Skeletal muscle satellite cell (primary cell): Measurements from ENCODE around the gene AMN.

Source experiments
- H3K27me3 ChIP-seq: 2 replicates; pipeline ENCODE4 v1.7.0; 2013; ENCODE audit warnings: low read length; ENCODE audit not compliant: control insufficient read depth, insufficient read depth
- H3K36me3 ChIP-seq: 2 replicates; pipeline ENCODE4 v1.7.0; 2013; ENCODE audit warnings: mild to moderate bottlenecking, control low read depth, low read length; ENCODE audit not compliant: insufficient read depth
- H3K4me1 ChIP-seq: 2 replicates; pipeline ENCODE4 v1.7.0; 2013; ENCODE audit warnings: low read length; ENCODE audit not compliant: control insufficient read depth, insufficient read depth
- H3K4me2 ChIP-seq: 2 replicates; pipeline ENCODE4 v1.7.0; 2013; ENCODE audit warnings: mild to moderate bottlenecking, low read length
- H3K4me3 ChIP-seq: 2 replicates; pipeline ENCODE4 v1.7.0; 2013; ENCODE audit warnings: low read length
- H3K9ac ChIP-seq: 2 replicates; pipeline ENCODE4 v1.7.0; 2013; ENCODE audit warnings: mild to moderate bottlenecking, low read depth, low read length, moderate library complexity
- H3K9me3 ChIP-seq: replicated peaks from 2 replicates; pipeline ENCODE4 v1.7.0; 2013; ENCODE audit warnings: mild to moderate bottlenecking, control low read depth, low read length

The AMN gene

DNA sequence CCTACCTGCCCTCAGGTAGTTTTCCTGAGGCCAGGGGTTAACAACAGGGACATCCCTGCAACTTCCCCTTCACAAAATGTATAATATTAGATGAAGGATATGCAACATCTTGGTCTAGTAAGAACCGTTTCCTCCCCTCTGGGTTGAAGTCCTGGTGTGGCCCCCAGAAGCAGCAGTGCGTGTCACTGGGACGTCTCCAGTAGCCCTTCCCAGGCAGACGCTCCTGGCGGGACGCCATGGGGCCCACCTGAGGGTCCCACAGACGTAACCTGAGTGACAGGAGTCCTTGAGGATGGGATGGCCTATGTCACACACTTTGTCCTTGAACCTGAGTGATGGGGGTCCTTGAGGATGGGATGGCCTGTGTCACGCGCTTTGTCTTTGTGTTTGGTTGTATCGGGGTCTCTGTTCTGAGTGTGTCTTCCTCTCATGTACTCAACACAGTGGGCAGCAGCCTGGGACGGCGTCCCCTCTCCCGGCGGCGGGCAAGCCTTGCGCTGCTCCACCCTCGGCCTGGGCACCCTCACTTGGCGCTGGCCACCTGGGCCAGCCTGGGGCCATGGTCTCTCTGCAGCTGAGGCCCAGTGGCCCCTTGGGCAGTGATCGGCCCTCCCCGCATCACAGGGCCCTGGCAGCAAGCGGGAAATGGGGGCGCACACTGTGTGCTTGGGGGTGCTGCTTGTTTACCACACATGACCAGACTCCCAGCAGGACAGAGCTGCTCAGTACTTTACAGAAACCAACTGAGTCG is 14.3 kb upstream of the AMN start:
- H3K27me3 ChIP-seq = no peaks in the 10 kb centered on the region
- H3K4me3 ChIP-seq = no peak overlapping the region
- no peak overlapping the region for H3K4me2 ChIP-seq
- H3K9ac ChIP-seq = no peak overlapping the region
- H3K9me3 ChIP-seq = no peaks in the 10 kb centered on the region
- H3K36me3 ChIP-seq = peaks cover 20% of the 10 kb centered on the region
- H3K4me1 ChIP-seq = no peaks in the 10 kb centered on the region

GRCh38 chr14:102908766-102909455 is 13.6 kb upstream of the AMN start:
- Histone ChIP-seq H3K36me3 (peaks cover 20% of the 10 kb centered on the region), H3K9ac (no peak overlapping the region), H3K4me1 (no peaks in the 10 kb centered on the region), H3K27me3 (no peaks in the 10 kb centered on the region), H3K4me2 (no peak overlapping the region), H3K9me3 (no peaks in the 10 kb centered on the region), H3K4me3 (no peak overlapping the region)

GRCh38 chr14:102909462-102909861 is 13.0 kb upstream of the AMN start:
- Histone ChIP-seq H3K9ac (no peak overlapping the region), H3K9me3 (no peaks in the 10 kb centered on the region), H3K4me2 (no peak overlapping the region), H3K4me3 (no peak overlapping the region), H3K27me3 (no peaks in the 10 kb centered on the region), H3K36me3 (peaks cover 20% of the 10 kb centered on the region), H3K4me1 (no peaks in the 10 kb centered on the region)

DNA sequence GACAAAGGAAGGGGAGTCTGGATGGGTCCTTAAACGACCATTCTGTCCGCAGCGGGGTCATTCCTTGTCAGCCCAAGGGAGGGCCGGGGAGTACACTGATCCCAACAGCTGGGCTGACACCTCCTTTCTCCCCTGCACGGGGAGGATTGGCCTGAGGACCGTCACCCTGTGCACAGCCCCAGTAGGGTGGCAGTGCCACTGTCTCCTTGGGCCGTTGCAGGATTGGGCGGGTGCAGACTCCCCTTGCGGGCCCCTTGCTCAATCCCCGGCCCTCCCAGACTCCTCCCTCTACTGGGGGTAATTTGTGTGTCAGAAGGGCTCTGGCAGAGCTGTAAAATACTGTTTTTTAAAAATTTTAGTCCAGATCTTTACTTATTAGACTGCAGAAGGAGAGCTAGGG is 12.6 kb upstream of the AMN start:
- no peak overlapping the region for H3K4me3 ChIP-seq
- peaks cover 19% of the 10 kb centered on the region for H3K36me3 ChIP-seq
- no peaks in the 10 kb centered on the region for H3K9me3 ChIP-seq
- H3K4me1 ChIP-seq = no peaks in the 10 kb centered on the region
- no peaks in the 10 kb centered on the region for H3K27me3 ChIP-seq
- no peak overlapping the region for H3K9ac ChIP-seq
- no peak overlapping the region for H3K4me2 ChIP-seq

DNA sequence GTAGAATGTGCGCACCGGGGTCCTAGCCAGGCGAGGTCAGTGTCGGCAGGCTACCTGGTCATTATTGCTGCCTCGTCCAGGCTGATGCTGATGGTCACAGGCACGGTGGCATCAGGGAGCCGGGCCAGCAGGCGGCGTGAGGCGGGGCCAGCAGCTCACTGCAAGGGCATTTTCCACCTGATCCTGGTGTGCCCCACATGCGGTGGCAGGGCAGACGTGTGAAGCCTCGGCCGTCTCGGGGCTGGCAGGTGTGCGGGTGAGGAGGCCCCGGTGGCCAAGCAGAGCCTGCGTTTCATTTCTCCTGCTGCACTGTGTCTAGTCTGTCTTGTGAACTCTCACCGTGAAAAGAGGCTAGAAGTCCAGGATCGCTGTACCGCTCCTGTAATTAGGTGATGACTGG is 12.0 kb upstream of the AMN start:
- Histone ChIP-seq H3K27me3 (no peaks in the 10 kb centered on the region), H3K4me1 (no peaks in the 10 kb centered on the region), H3K9ac (no peak overlapping the region), H3K4me3 (no peak overlapping the region), H3K4me2 (no peak overlapping the region), H3K36me3 (peaks cover 14% of the 10 kb centered on the region), H3K9me3 (no peaks in the 10 kb centered on the region)

DNA sequence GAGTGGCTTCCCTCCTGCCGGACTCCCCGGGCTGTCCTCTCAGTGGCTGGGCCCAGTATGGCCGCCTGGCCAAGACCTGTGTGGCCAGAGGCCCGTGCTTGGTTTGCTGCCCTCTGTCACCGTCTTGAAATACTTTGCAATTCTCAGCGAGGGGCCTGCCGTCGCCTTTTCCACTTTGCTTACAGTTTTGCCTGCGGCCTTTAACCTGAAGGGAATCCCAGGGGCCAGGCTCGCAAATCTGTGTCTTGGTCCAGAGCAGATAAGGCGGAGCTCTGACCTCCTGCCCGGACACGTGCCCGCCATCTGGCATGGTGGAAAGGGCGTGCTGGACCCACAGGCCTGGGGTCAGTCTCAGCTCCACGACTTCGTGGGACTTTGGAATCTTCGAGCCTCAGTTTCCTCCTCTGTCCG is 10.9 kb upstream of the AMN start:
- Histone ChIP-seq H3K9me3 (no peaks in the 10 kb centered on the region), H3K4me2 (no peak overlapping the region), H3K9ac (no peak overlapping the region), H3K4me3 (no peak overlapping the region), H3K36me3 (peaks cover 6% of the 10 kb centered on the region), H3K4me1 (no peaks in the 10 kb centered on the region), H3K27me3 (no peaks in the 10 kb centered on the region)

DNA sequence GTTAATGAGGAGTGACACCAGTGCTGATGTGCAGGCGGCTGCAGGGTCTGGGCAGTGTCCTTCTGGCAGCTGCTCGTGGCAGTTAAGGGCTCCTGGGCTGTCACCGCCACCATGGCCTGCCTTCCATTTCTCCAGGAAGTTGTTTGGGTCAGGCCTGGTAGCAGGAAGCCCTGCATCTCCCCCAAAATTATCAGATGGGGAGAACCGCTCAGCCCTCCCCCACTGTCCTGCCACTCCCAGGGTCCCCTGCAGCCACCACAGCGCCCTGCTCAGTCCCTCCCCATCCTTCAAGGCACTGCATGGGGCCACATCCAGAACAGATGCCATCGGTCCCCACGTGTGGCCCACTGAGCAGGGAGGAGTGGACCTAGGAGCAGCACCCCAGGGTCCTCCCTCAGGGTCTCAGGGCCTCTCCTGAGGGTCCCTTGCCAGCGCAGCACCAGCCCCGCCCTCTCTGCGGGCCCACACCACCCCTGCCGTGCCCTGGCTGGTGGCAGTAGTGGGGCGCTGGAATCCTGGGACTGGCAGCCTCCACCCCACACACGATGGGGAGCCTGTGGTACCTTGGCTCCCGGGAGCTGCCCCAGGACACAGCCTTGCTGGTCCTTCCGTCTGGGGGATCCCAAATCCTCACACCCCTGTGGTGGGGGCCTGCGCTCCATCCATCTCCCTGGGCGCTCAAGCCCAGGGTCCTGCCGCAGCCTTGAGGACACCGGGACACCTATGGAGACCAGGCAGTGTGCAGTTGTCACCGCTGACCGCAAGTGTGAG is 10.3 kb upstream of the AMN start:
- H3K4me2 ChIP-seq = no peak overlapping the region
- no peak overlapping the region for H3K4me3 ChIP-seq
- H3K4me1 ChIP-seq = no peaks in the 10 kb centered on the region
- H3K27me3 ChIP-seq = no peaks in the 10 kb centered on the region
- peaks cover 2% of the 10 kb centered on the region for H3K36me3 ChIP-seq
- no peaks in the 10 kb centered on the region for H3K9me3 ChIP-seq
- H3K9ac ChIP-seq = no peak overlapping the region

GRCh38 chr14:102913341-102914211 is 8.9 kb upstream of the AMN start:
- Histone ChIP-seq H3K4me1 (no peaks in the 10 kb centered on the region), H3K36me3 (no peaks in the 10 kb centered on the region), H3K27me3 (peaks cover 5% of the 10 kb centered on the region), H3K9me3 (no peaks in the 10 kb centered on the region), H3K4me3 (no peak overlapping the region), H3K9ac (no peak overlapping the region), H3K4me2 (no peak overlapping the region)

DNA sequence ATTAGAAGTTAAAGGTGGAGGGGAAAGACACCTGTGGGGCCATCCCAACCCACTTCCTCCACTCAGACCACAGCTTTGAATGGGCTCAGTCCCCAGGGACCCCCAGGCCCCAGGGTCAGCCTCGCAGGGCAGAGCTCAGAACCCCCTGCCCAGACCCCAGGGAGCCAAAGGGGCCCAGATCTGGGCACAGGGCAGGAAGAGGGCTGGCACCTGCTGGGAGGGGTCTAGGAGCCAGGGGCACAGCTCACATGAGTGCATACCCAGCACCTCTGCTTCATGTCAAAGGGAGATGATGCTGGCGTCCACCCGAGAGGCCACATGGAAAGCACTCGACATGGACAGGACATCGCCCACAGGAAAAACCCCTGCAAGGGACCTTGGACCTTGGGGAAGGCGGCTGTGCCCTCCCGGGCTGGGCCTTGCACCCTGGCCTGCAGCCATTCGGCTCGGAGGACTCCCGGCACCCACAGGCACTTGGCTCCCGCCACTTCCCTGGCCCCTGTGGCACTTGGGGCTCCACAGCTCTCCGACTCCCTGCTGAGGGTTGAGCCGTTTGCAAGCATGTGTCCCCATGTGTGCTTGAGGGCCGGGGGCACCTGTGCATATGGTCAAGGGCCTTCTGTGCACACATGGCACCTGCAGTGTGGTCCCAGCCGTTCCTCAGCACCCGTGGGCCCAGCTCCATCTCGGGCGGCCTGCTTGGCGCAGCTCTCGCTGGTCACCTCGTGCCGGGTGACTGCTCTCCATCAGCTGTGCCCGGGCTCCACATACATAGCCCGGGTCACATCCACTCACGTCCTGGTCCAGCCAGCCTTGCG is 7.8 kb upstream of the AMN start:
- Histone ChIP-seq H3K9me3 (no peaks in the 10 kb centered on the region), H3K4me1 (no peaks in the 10 kb centered on the region), H3K36me3 (no peaks in the 10 kb centered on the region), H3K9ac (no peak overlapping the region), H3K4me3 (no peak overlapping the region), H3K27me3 (peaks cover 5% of the 10 kb centered on the region), H3K4me2 (no peak overlapping the region)

GRCh38 chr14:102915292-102916110 is 7.0 kb upstream of the AMN start:
- Histone ChIP-seq H3K9ac (no peak overlapping the region), H3K27me3 (peaks cover 7% of the 10 kb centered on the region), H3K4me1 (no peaks in the 10 kb centered on the region), H3K36me3 (no peaks in the 10 kb centered on the region), H3K4me3 (no peak overlapping the region), H3K4me2 (no peak overlapping the region), H3K9me3 (no peaks in the 10 kb centered on the region)
